HG02943 (cell line): ENCODE data around the gene PCSK6.

Experiments used
- ATAC-seq: cut with Tn5 transposase; IDR thresholded peaks from one replicate; pipeline ENCODE4 v1.9.1; 2021; ENCODE audit warnings: mild to moderate bottlenecking, low read depth, moderate library complexity; ENCODE audit not compliant: unreplicated experiment

Gene PCSK6

GRCh38 chr15:101450403-101451265, 38.9 kb downstream of the PCSK6 start:
- no peak for ATAC-seq

- ATAC-seq = no peak
Measured at GRCh38 chr15:101449471-101450402, 39.8 kb downstream of the PCSK6 start.

DNA sequence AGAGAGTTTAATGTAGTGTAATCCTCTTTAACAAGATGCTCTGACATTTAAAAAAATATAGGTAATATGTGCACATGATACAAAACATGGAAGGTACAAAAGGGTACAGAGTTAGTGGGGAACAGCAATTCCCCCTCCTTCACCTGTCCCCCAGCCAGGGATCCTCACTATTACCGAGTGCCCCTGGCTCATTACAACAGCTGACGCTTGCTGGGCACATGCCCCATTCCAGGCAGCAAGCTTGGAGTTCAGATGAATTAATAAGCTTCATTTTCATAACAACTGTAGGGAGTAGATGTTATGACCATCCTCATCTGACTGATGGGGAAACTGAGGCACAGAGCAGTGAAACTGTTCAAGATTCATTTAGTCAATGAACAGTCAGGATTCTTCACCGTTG, 41.2 kb downstream of the PCSK6 start:
- no peak for ATAC-seq

DNA sequence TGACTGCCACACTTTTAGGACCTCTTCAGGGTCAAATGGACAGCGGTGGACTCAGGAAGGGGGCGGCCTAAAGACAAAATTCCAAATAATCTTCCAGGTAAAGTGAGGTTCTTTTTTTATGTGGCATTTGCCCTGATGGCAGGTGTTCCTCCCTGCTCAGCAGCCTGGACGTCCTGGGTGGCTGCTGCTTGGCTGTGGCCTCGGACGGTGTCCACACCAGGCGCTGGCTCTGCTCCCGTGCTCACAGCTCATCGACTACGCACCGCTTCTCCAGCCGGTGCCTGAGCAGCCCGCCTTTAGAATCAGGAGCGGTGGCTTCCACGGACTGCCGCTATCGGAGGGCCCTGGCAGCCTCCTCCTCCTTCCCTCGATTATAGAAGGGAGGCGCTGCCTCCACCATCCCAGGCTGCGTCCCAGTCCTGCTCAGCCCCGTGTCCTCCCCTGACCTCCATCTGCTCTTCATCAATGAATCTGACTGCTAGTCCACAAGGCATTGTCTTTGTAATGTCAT, 41.9 kb downstream of the PCSK6 start:
- ATAC-seq = no peak

GRCh38 chr15:101447168-101447533, 42.4 kb downstream of the PCSK6 start:
- ATAC-seq = no peak

DNA sequence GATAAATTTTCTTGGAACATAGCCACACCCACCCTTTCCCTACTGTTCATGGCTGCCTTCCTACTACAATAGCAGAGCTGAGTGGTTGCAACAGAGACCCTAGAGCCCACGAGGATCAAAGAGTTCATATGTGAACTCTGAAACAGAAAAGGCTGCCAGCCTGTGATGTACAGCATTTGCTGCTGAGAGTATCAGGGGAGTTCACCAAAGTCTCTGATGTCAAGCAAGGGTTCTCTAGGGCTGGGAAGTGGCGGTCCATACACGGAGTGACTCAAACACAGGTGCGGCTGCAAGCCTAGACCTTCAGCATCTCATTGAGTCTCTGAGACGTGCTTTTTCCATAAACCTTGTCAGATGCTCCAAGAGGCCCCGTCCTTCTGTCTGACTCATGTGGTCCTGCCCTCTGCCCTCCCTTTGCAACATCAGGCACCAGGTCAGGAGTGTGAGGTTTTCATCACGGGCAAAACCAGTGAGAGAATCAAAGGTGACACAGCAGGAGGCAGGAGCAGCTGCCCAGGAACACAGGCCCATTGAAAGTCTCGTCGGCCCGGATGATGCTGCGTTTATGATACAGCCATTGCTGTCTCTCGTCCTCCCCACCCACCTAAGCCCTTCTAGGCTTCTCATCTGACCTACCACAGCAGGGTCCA, 42.9 kb downstream of the PCSK6 start:
- ATAC-seq = no peak

DNA sequence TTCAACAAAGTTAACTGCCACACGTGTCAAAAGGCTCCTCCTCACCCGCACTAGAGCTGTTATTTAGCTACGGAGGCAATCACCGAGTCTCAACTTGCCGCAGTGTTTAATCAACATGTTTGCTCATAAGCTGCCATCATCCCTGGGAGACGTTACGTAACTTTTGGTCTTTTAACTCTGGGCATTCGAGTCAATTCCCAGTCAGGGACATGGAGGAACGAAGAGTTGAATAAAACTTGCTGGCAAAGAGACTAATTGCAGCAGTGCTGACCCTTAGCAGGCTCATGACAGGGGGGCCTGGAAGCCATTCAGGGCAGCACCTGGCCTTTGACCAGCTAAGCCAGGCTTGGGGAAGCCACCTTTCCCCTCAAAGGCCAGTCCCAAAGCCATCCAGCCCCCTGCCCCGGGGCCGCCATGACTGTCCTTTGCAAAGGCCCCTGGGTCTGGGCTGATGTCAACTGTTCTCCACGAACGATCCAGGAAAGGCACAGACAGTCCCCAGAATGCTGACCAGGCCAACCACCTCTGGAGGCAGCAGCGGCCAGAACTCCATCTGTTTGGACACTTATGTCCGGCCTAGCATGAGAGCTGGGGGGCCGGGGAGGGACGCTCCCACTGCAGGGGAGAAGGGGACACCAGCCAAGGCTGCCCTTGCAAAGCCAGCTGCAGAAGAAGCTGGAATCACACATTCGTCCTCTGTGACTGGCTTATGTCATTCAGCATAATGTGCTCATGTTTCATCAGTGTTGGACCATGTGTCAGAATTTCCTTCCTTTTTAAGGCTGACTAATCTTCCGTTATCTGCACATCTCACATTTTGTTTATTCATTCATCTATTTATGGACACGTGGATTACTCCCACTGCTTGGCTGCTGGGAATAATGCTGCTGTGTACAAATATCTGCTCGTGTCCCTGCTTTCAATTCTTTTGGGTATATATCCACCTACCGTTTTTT, 43.7 kb downstream of the PCSK6 start:
- no peak for ATAC-seq

DNA sequence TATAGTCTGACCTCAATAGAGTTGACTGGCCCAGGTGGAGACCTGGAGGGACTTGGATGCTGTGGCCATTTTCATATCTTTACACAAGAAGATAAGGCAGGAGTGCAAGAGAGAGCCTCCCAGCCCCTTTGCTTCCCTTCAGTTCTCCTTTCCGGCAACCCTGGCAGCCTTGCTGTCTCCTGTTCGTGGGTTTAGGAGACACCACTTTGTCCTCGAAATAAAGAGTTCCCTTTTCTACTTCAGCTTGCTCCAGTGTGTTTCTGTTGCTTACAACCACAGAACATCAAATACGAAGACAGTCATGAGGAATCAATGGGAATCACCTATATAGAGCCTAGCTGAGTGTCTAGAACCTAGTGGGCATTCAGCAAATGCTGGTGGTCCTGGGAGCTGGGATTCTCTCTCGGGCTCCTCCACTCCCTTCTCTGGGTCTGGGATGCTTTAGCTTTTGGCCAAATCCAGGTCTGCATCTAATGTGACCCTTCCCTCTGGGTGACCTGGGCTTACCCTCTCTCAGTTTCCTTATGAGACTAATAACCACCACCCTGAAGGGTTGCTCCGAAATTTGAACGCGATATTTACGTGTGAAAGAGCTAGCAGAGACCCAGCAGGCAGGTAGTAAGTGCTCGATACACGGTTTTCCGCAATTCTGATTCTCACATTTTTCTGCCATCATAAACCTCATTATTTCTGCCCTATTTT, 44.5 kb downstream of the PCSK6 start:
- no peak for ATAC-seq

DNA sequence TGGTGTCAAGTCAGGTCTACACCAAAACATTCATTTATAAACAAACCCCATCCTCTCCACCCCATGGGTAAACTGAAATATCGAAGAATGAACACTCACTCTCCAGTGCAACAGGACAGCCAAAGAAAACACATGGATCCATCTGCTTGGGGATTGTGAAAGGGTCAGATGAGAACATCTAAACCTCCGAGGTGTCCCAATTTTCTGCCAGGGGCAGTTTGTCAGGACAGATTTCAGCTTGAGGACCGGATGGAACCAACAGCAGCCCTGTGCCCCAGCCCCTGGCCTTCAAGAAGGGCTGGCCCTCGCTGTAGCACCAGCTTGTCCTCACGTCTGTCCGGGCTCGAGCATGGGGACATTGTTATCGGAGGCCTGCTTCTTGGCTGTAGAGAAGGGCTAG, 45.5 kb downstream of the PCSK6 start:
- ATAC-seq = no peak

DNA sequence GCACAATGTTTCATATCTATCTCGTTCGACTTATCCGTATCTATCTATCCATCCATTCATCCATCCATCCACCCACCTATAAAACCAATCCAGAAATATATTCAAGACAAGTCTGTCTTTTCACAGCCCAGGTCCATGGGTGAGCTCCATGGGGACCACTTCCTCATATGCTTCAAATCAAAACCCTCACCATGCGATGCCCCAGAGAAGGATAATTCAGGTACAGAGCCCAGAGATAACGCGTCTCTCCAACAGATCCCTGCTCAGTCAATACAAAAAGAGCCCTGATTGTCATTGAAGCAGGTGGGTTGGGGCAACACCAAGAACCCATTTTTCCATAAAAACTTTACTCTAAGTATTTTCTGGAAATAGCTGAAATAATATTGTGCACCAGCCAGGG, 47.2 kb downstream of the PCSK6 start:
- ATAC-seq = no peak

DNA sequence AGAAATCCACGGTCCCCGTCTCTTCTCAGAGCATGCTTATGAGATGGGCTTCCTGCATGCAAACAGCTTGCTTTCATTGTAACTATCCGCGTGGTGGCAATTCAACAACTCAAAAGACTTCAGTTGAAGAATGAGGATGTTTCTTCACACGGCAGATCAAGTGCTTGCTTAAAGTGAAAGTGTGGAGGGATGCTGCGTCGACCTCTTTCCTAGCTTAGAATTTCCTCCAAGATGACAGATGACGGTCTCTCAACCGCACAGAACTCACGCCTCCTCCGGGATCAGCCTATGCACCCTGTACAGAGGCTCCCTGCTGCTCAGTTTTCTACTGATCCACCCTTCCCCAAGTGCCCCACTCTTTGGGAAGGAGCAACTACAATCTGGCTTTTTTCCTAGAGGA, 47.8 kb downstream of the PCSK6 start:
- no peak for ATAC-seq

DNA sequence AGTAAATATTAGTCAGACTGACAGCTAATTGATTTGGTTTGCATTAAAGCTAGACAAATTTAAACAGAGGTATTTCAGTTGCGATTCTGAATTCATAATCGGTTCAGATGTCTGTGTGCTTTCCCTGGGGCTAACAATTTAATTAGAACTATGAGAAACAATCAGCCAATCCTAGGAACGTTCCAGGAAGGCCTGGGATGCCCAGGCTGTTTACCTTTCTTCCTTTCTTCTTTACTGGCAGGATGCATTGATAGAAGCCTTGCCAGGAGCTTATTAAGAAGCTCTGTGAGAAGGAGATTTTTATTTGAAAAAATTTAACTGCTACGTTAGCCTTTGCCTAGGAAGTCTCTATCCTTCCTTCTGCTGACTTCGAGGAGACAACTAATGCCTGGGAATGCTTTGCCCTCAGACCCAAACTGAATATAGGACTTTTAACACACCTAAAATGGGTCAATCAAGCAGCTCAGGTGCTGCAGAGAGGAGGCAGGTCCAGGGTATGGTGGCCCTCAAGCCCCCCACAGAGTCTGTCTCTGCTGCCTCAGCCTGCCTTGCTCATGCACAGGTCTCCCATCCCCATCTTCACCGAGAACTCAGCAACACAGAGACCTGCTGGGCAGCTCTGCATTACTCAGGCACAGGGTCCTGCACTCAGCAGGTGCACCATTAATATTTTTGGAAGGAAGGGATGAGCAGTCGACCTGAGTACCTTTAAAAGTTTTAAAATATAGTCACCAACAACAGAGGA, 48.5 kb downstream of the PCSK6 start:
- ATAC-seq = no peak

DNA sequence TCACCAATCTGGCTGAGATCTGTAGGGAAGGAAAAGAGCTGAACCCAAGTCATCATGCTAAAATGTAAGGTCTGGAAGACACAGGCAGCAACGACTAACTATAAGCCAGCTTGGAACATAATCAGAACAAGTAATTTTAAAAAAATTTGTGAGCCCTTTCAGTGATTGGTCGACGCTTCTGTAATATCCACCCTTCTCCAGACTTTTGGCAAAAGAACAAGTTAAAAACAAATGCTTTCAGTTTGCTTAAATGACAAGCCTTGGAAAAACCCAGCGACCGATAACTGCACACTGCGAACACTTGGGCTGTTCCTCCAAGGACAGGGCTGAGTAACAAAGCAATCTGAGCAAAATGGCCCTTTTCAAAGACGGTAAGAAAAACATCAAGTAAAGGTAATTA, 49.6 kb downstream of the PCSK6 start:
- ATAC-seq = no peak

DNA sequence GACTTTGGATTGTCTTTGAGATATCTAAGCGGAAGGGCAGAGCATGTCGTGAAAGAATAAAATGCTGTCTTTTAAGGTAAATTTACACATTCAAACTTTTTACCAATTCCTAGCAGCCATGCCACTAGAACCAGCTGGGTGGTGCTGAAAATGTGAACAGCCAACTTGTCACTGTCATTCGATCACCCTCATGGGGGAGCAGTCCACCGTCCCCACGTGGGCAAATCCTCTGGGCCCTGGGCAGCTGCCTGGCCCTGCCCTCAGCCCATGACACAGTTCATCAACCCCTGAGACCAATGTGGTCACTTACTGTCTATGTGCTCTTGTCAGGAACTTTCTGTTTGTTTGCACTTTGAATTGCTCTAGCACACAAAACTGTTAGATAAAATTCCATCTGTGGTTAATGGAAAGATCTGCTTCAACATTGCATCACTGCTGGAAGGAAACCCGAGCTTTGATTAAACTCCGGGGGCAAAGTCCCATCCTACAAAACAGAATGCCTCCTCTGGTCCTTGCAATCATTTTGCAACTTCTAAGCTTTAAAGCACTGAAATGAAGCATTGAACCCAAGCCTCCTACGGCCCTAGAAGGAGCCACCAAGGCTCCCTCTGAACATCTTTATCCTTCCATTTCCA, 50.1 kb downstream of the PCSK6 start:
- no peak for ATAC-seq

- no peak for ATAC-seq
Measured at GRCh38 chr15:101438482-101439284, 50.8 kb downstream of the PCSK6 start.

GRCh38 chr15:101437618-101438481, 51.7 kb downstream of the PCSK6 start:
- no peak for ATAC-seq
